Activated CD4-positive, alpha-beta T cell treated with anti-CD3 and anti-CD28 coated beads, Interleukin-2, amount 10 ng/mL, durations not matched to agents 7 days and 5 days (primary cell): ENCODE results near the gene ADK. TPM values are rescaled to one million over a fixed set of nuclear protein-coding genes. Genes with fewer than 3 reads are reported as not detected.

Experiments
- CTCF ChIA-PET: fragments of 350-600 bp; sonication (Branson Sonifier 250); formaldehyde crosslinking; loops from one replicate; lab custom pipeline; 2021; ENCODE audit warnings: antibody characterized with exemption; lab: Charles Lee
- POLR2A ChIA-PET: fragments of 350-600 bp; sonication (Branson Sonifier 250); formaldehyde crosslinking; loops from one replicate; lab custom pipeline; 2021; ENCODE audit warnings: antibody characterized with exemption; lab: Charles Lee
- DNase-seq: peaks from one replicate; pipeline ENCODE4 v3.0.0-alpha.2; 2020
- H3K27ac Mint-ChIP-seq: one replicate; pipeline ENCODE4 v1.8.0; 2021; ENCODE audit warnings: mild to moderate bottlenecking, moderate library complexity, mixed read lengths
- H3K27me3 Mint-ChIP-seq: one replicate; pipeline ENCODE4 v1.8.0; 2021; ENCODE audit warnings: mixed read lengths
- H3K36me3 Mint-ChIP-seq: one replicate; pipeline ENCODE4 v1.8.0; 2021; ENCODE audit warnings: low read depth, mixed read lengths
- H3K4me1 Mint-ChIP-seq: one replicate; pipeline ENCODE4 v1.8.0; 2021; ENCODE audit warnings: mixed read lengths
- H3K4me3 Mint-ChIP-seq: one replicate; pipeline ENCODE4 v1.8.0; 2021; ENCODE audit warnings: mild to moderate bottlenecking, moderate library complexity, mixed read lengths
- H3K9me3 Mint-ChIP-seq: one replicate; pipeline ENCODE4 v1.8.0; 2021; ENCODE audit warnings: mixed read lengths
- total RNA-seq, 2 experiments: library from RNA; stranded (reverse); gene quantifications; one replicate each; pipeline ENCODE4 v1.2.3, GENCODE V29; 2021

The ADK gene
- 10 to 100 TPM; 36.8 to 38.5 TPM for total RNA-seq

- H3K9me3 Mint-ChIP-seq, result no peaks in the 10 kb centered on the region
- H3K36me3 Mint-ChIP-seq, result peaks cover 14% of the 10 kb centered on the region
- H3K27ac Mint-ChIP-seq, result peak within 1 kb of the TSS; percentile 39
- CTCF ChIA-PET, result interaction anchor here (0.5 to 2.3 kb wide), 10 partner anchors 12 to 985 kb away, joined by 3 to 10 read pairs (median 3); no protein-coding TSS in a partner anchor
- DNase-seq, result peak; percentile 100
- POLR2A ChIA-PET, result no interaction called here
- H3K4me3 Mint-ChIP-seq, result no peak within 1 kb of the TSS
- H3K4me1 Mint-ChIP-seq, result peaks cover 26% of the 10 kb centered on the region
- no peaks in the 10 kb centered on the region for H3K27me3 Mint-ChIP-seq
Observed at GRCh38 chr10:74150990-74151878, at the start of gene ADK. ADK (plus strand) TSS chr10:74151221; CDS start chr10:74151279, 58 bp downstream.

GRCh38 chr10:74103560-74104258 lies 47.3 kb upstream of the ADK start:
- peak; percentile 17 for DNase-seq
- H3K9me3 Mint-ChIP-seq, result no peaks in the 10 kb centered on the region
- no peaks in the 10 kb centered on the region for H3K27me3 Mint-ChIP-seq
- ChIA-PET POLR2A (no interaction called here), CTCF (interaction anchor here (0.5 to 2.0 kb wide), 3 partner anchors 197 to 316 kb away, joined by 3 to 5 read pairs (median 3); no protein-coding TSS in a partner anchor)
- H3K36me3 Mint-ChIP-seq, result peaks cover 54% of the 10 kb centered on the region
- H3K4me3 Mint-ChIP-seq, result no peak overlapping the region
- no peak overlapping the region for H3K27ac Mint-ChIP-seq
- H3K4me1 Mint-ChIP-seq, result peaks cover 6% of the 10 kb centered on the region

- Mint-ChIP-seq H3K9me3 (no peaks in the 10 kb centered on the region), H3K4me1 (no peaks in the 10 kb centered on the region), H3K27ac (peak overlapping the region; percentile 15), H3K36me3 (peaks cover 52% of the 10 kb centered on the region), H3K4me3 (no peak overlapping the region), H3K27me3 (no peaks in the 10 kb centered on the region)
- ChIA-PET CTCF (no interaction called here), POLR2A (no interaction called here)
- no peak for DNase-seq
Observed at GRCh38 chr10:74104480-74104879, 46.5 kb upstream of the ADK start.

- Mint-ChIP-seq H3K36me3 (peaks cover 53% of the 10 kb centered on the region), H3K4me1 (no peaks in the 10 kb centered on the region), H3K27me3 (no peaks in the 10 kb centered on the region), H3K4me3 (no peak overlapping the region), H3K27ac (no peak overlapping the region), H3K9me3 (no peaks in the 10 kb centered on the region)
- DNase-seq, result no peak
- ChIA-PET CTCF (interaction anchor here (1.1 to 1.3 kb wide), 2 partner anchors 10 to 18 kb away, joined by 3 to 4 read pairs; no protein-coding TSS in a partner anchor), POLR2A (no interaction called here)
Observed at GRCh38 chr10:74104996-74105395, 46.0 kb upstream of the ADK start.

GRCh38 chr10:74107391-74107790 lies 43.6 kb upstream of the ADK start:
- Mint-ChIP-seq H3K4me3 (no peak overlapping the region), H3K9me3 (no peaks in the 10 kb centered on the region), H3K36me3 (peaks cover 70% of the 10 kb centered on the region), H3K27me3 (no peaks in the 10 kb centered on the region), H3K4me1 (no peaks in the 10 kb centered on the region), H3K27ac (no peak overlapping the region)
- POLR2A ChIA-PET, result interaction anchor here (0.6 kb wide), 1 partner anchor 44 kb away, joined by 3 read pairs; no protein-coding TSS in a partner anchor
- CTCF ChIA-PET, result interaction anchor here (1.1 to 1.2 kb wide), 2 partner anchors 11 to 228 kb away, joined by 3 to 5 read pairs; no protein-coding TSS in a partner anchor
- no peak for DNase-seq

- no peak for DNase-seq
- Mint-ChIP-seq H3K27me3 (no peaks in the 10 kb centered on the region), H3K4me3 (no peak overlapping the region), H3K4me1 (no peaks in the 10 kb centered on the region), H3K27ac (no peak overlapping the region), H3K36me3 (peaks cover 73% of the 10 kb centered on the region), H3K9me3 (no peaks in the 10 kb centered on the region)
- CTCF ChIA-PET, result interaction anchor here (0.5 to 1.5 kb wide), 5 partner anchors 9 to 42 kb away, joined by 3 to 4 read pairs (median 3); partner anchors contain the start of gene ADK
- POLR2A ChIA-PET, result interaction anchor here (0.6 to 0.8 kb wide), 3 partner anchors 12 to 1014 kb away, joined by 3 to 4 read pairs (median 3); no protein-coding TSS in a partner anchor
Observed at GRCh38 chr10:74109452-74109851, 41.6 kb upstream of the ADK start.

- no peak for DNase-seq
- CTCF ChIA-PET, result interaction anchor here (1.0 to 1.5 kb wide), 4 partner anchors 8 to 41 kb away, joined by 3 to 7 read pairs (median 3); partner anchors contain the start of gene ADK
- H3K36me3 Mint-ChIP-seq, result peaks cover 70% of the 10 kb centered on the region
Observed at GRCh38 chr10:74110120-74110519, 40.9 kb upstream of the ADK start.

GRCh38 chr10:74111799-74112198 lies 39.2 kb upstream of the ADK start:
- CTCF ChIA-PET, result no interaction called here
- Mint-ChIP-seq H3K27me3 (no peaks in the 10 kb centered on the region), H3K4me1 (no peaks in the 10 kb centered on the region), H3K4me3 (no peak overlapping the region), H3K36me3 (peaks cover 76% of the 10 kb centered on the region), H3K27ac (no peak overlapping the region), H3K9me3 (no peaks in the 10 kb centered on the region)
- POLR2A ChIA-PET, result no interaction called here
- DNase-seq, result no peak

More at GRCh38 chr10:74110120-74110519, 40.9 kb upstream of the ADK start:
- POLR2A ChIA-PET, result interaction anchor here (0.7 kb wide), 1 partner anchor 1013 kb away, joined by 3 read pairs; no protein-coding TSS in a partner anchor
- H3K27me3 Mint-ChIP-seq, result no peaks in the 10 kb centered on the region
- no peaks in the 10 kb centered on the region for H3K4me1 Mint-ChIP-seq
- no peaks in the 10 kb centered on the region for H3K9me3 Mint-ChIP-seq
- H3K27ac Mint-ChIP-seq, result no peak overlapping the region
- no peak overlapping the region for H3K4me3 Mint-ChIP-seq

GRCh38 chr10:74113546-74113945 lies 37.5 kb upstream of the ADK start:
- CTCF ChIA-PET, result interaction anchor here (0.8 to 2.0 kb wide), 2 partner anchors 8 to 10 kb away, joined by 3 to 7 read pairs; no protein-coding TSS in a partner anchor
- Mint-ChIP-seq H3K27ac (no peak overlapping the region), H3K27me3 (no peaks in the 10 kb centered on the region), H3K9me3 (no peaks in the 10 kb centered on the region), H3K4me3 (no peak overlapping the region), H3K4me1 (no peaks in the 10 kb centered on the region), H3K36me3 (peaks cover 79% of the 10 kb centered on the region)
- POLR2A ChIA-PET, result no interaction called here
- no peak for DNase-seq

- ChIA-PET CTCF (interaction anchor here (2.0 kb wide), 1 partner anchor 8 kb away, joined by 7 read pairs; no protein-coding TSS in a partner anchor), POLR2A (no interaction called here)
- H3K9me3 Mint-ChIP-seq, result no peaks in the 10 kb centered on the region
- no peak for DNase-seq
- H3K36me3 Mint-ChIP-seq, result peaks cover 77% of the 10 kb centered on the region
- no peaks in the 10 kb centered on the region for H3K4me1 Mint-ChIP-seq
- no peak overlapping the region for H3K4me3 Mint-ChIP-seq
- no peaks in the 10 kb centered on the region for H3K27me3 Mint-ChIP-seq
- H3K27ac Mint-ChIP-seq, result no peak overlapping the region
Observed at GRCh38 chr10:74114041-74114448, 37.0 kb upstream of the ADK start.

GRCh38 chr10:74117738-74118137 lies 33.3 kb upstream of the ADK start:
- CTCF ChIA-PET, result no interaction called here
- DNase-seq, result no peak
- no peak overlapping the region for H3K4me3 Mint-ChIP-seq
- H3K27me3 Mint-ChIP-seq, result no peaks in the 10 kb centered on the region
- H3K9me3 Mint-ChIP-seq, result no peaks in the 10 kb centered on the region
- peaks cover 71% of the 10 kb centered on the region for H3K36me3 Mint-ChIP-seq
- H3K4me1 Mint-ChIP-seq, result no peaks in the 10 kb centered on the region
- POLR2A ChIA-PET, result interaction anchor here (0.6 kb wide), 1 partner anchor 39 kb away, joined by 3 read pairs; no protein-coding TSS in a partner anchor
- no peak overlapping the region for H3K27ac Mint-ChIP-seq

- ChIA-PET POLR2A (no interaction called here), CTCF (interaction anchor here (0.6 kb wide), 1 partner anchor 11 kb away, joined by 4 read pairs; no protein-coding TSS in a partner anchor)
- H3K27me3 Mint-ChIP-seq, result no peaks in the 10 kb centered on the region
- peak overlapping the region; percentile 58 for H3K27ac Mint-ChIP-seq
- no peak overlapping the region for H3K4me3 Mint-ChIP-seq
- H3K9me3 Mint-ChIP-seq, result no peaks in the 10 kb centered on the region
- no peak for DNase-seq
- no peaks in the 10 kb centered on the region for H3K4me1 Mint-ChIP-seq
- peaks cover 71% of the 10 kb centered on the region for H3K36me3 Mint-ChIP-seq
Observed at GRCh38 chr10:74118804-74119203, 32.2 kb upstream of the ADK start.
